ENCODE results near the gene ZNF77. TPM values are rescaled to one million over a fixed set of nuclear protein-coding genes. Genes with fewer than 3 reads are reported as not detected.

Gene ZNF77
- polyA plus RNA-seq, 4 donors: 1.1 to 7.8 (median 1.9) TPM

Other genes with a start within 250 kb of the ZNF77 start
- 1 to 10 TPM in 2 of 4 donors, under 1 TPM in 1, not detected in 1; 0.99 to 3.5 (median 2.6) TPM for gene GNG7, start 242.3 kb downstream of the ZNF77 start, polyA plus RNA-seq
- gene DIRAS1, start 223.6 kb downstream of the ZNF77 start, polyA plus RNA-seq: 1 to 10 TPM in 2 of 4 donors, under 1 TPM in 1, not detected in 1; 0.25 to 3.0 (median 1.6) TPM
- 10 to 100 TPM; 10.7 to 39.1 (median 15.1) TPM for gene SLC39A3, start 205.0 kb downstream of the ZNF77 start, polyA plus RNA-seq
- gene SGTA, start 161.7 kb downstream of the ZNF77 start, polyA plus RNA-seq: 10 to 100 TPM; 38.2 to 79.5 (median 69.7) TPM
- gene THOP1, start 159.5 kb downstream of the ZNF77 start, polyA plus RNA-seq: 10 to 100 TPM; 36.6 to 86.3 (median 78.1) TPM
- 1 to 10 TPM; 2.0 to 6.7 (median 4.5) TPM for gene ZNF554, start 125.1 kb downstream of the ZNF77 start, polyA plus RNA-seq
- gene ZNF555, start 103.5 kb downstream of the ZNF77 start, polyA plus RNA-seq: 1 to 10 TPM; 1.5 to 4.0 (median 1.9) TPM
- gene ZNF556, start 77.6 kb downstream of the ZNF77 start, polyA plus RNA-seq: under 1 TPM in 2 of 4 donors, not detected in 2; 0.03 to 0.22 TPM
- gene ZNF57, start 44.0 kb downstream of the ZNF77 start, polyA plus RNA-seq: 10 to 100 TPM in 3 of 4 donors, 1 to 10 TPM in 1; 4.5 to 19.2 (median 15.2) TPM
- under 1 TPM in 2 of 4 donors, not detected in 2; 0.75 to 1.00 TPM for gene TLE6, start 32.6 kb upstream of the ZNF77 start, polyA plus RNA-seq
- 10 to 100 TPM in 2 of 4 donors, 1 to 10 TPM in 2; 3.8 to 66.0 (median 12.3) TPM for gene TLE2, start 84.3 kb upstream of the ZNF77 start, polyA plus RNA-seq
- gene TLE5, start 117.5 kb upstream of the ZNF77 start, polyA plus RNA-seq: 100 to 1,000 TPM; 308 to 488 (median 351) TPM
- 100 to 1,000 TPM; 173 to 216 (median 182) TPM for gene GNA11, start 149.4 kb upstream of the ZNF77 start, polyA plus RNA-seq
- 1 to 10 TPM in 3 of 4 donors, under 1 TPM in 1; 0.67 to 2.1 (median 1.7) TPM for gene GNA15, start 191.1 kb upstream of the ZNF77 start, polyA plus RNA-seq
- 1 to 10 TPM in 2 of 4 donors, under 1 TPM in 1, not detected in 1; 0.46 to 5.1 (median 2.4) TPM for gene S1PR4, start 233.8 kb upstream of the ZNF77 start, polyA plus RNA-seq
- gene NCLN, start 241.0 kb upstream of the ZNF77 start, polyA plus RNA-seq: 100 to 1,000 TPM in 2 of 4 donors, 10 to 100 TPM in 2; 37.9 to 217 (median 112) TPM